Fibroblast of skin of scalp (primary cell): ENCODE results near the gene FGFBP1.
"Not testable (repeated sequence)": the region's sequence is repeated elsewhere in the genome, so short reads cannot be mapped to it uniquely, and the experiment has no call there.

Experiments used
- DNase-seq: peaks from one replicate; pipeline ENCODE4 v3.0.0-alpha.2; 2013

FGFBP1 gene

GRCh38 chr4:15944895-15945294 lies 6.4 kb upstream of the FGFBP1 start:
- no peak for DNase-seq

- DNase-seq, result no peak
These were observed 3.7 kb upstream of the FGFBP1 start for GRCh38 chr4:15942283-15942682.

GRCh38 chr4:15938182-15938581 lies 358 bp downstream of the FGFBP1 start:
- DNase-seq, result no peak

GRCh38 chr4:15936495-15936894 lies 2.0 kb downstream of the FGFBP1 start:
- DNase-seq, result no peak

GRCh38 chr4:15935504-15936402 lies 2.8 kb downstream of the FGFBP1 start:
- DNase-seq, result no peak

- no peak for DNase-seq
These were observed 4.3 kb downstream of the FGFBP1 start for GRCh38 chr4:15934259-15934658.

- DNase-seq, result no peak
These were observed 6.9 kb downstream of the FGFBP1 start for GRCh38 chr4:15931451-15932210.

GRCh38 chr4:15930314-15930713 lies 8.2 kb downstream of the FGFBP1 start:
- no peak for DNase-seq

- no peak for DNase-seq
These were observed 9.0 kb downstream of the FGFBP1 start for GRCh38 chr4:15929540-15929939.

- no peak for DNase-seq
These were observed 9.7 kb downstream of the FGFBP1 start for GRCh38 chr4:15928883-15929282.

- DNase-seq, result peak; percentile 36
These were observed 12.1 kb downstream of the FGFBP1 start for GRCh38 chr4:15926486-15926885.

GRCh38 chr4:15925830-15926229 lies 12.7 kb downstream of the FGFBP1 start:
- no peak for DNase-seq

- DNase-seq, result no peak
These were observed 17.0 kb downstream of the FGFBP1 start for GRCh38 chr4:15921592-15921932.

GRCh38 chr4:15920723-15921591 lies 17.6 kb downstream of the FGFBP1 start:
- peak; percentile 98 for DNase-seq

- DNase-seq, result no peak
These were observed 19.9 kb downstream of the FGFBP1 start for GRCh38 chr4:15918484-15919129.

GRCh38 chr4:15917297-15917696 lies 21.2 kb downstream of the FGFBP1 start:
- peak; percentile 73 for DNase-seq

GRCh38 chr4:15916358-15916757 lies 22.2 kb downstream of the FGFBP1 start:
- DNase-seq, result not testable (repeated sequence)

- no peak for DNase-seq
These were observed 23.8 kb downstream of the FGFBP1 start for GRCh38 chr4:15914736-15915135.

- no peak for DNase-seq
These were observed 24.2 kb downstream of the FGFBP1 start for GRCh38 chr4:15914291-15914690.

- peak; percentile 81 for DNase-seq
These were observed 24.9 kb downstream of the FGFBP1 start for GRCh38 chr4:15913631-15913970.

GRCh38 chr4:15912961-15913630 lies 25.4 kb downstream of the FGFBP1 start:
- no peak for DNase-seq

GRCh38 chr4:15912236-15912635 lies 26.3 kb downstream of the FGFBP1 start:
- DNase-seq, result peak; percentile 47
